GM12892 (cell line): ENCODE measurements around the gene MUC13.

Experiments used
- POLR2A ChIP-seq: IDR thresholded peaks from 2 replicates; pipeline ENCODE4 v1.6.1; 2011; ENCODE audit warnings: low read depth, low read length, control low read depth
- POLR2AphosphoS5 ChIP-seq: IDR thresholded peaks from 2 replicates; pipeline ENCODE4 v1.6.1; 2011; ENCODE audit warnings: low read depth, low read length, control low read depth

GRCh38 chr3:124935264-124935663 lies 713 bp upstream of the MUC13 start:
- TF ChIP-seq POLR2A (no peak), POLR2AphosphoS5 (no peak)
